H1 (cell line): ENCODE results near the gene FOLR1. TPM values are rescaled to one million over a fixed set of nuclear protein-coding genes. Genes with fewer than 3 reads are reported as not detected.

Source experiments
- BRCA1 ChIP-seq: IDR thresholded peaks from 2 replicates; pipeline ENCODE4 v1.6.1; 2012; ENCODE audit warnings: low read depth, low read length, improper control_type of control experiment
- EZH2 ChIP-seq: fragments of 200-600 bp; sonication (generic); IDR thresholded peaks from 2 replicates; pipeline ENCODE4 v1.7.1; 2012; ENCODE audit warnings: low read depth, mild to moderate bottlenecking, moderate library complexity, low read length, inconsistent platforms; ENCODE audit not compliant: severe bottlenecking
- HDAC6 ChIP-seq: IDR thresholded peaks from one replicate; pipeline ENCODE4 v1.7.1; 2012; ENCODE audit warnings: low read depth, mild to moderate bottlenecking, inconsistent platforms, low read length, moderate library complexity
- NRF1 ChIP-seq: IDR thresholded peaks from 2 replicates; pipeline ENCODE4 v1.6.1; 2011; ENCODE audit warnings: mild to moderate bottlenecking, low read depth, low read length, improper control_type of control experiment
- SAP30 ChIP-seq: fragments of 300-600 bp; sonication (generic); IDR thresholded peaks from 2 replicates; pipeline ENCODE4 v1.7.1; 2012; ENCODE audit warnings: low read length, moderate library complexity, mild to moderate bottlenecking, inconsistent platforms; ENCODE audit not compliant: insufficient read depth, insufficient replicate concordance
- TAF7 ChIP-seq: optimal IDR thresholded peaks from 2 replicates; pipeline ENCODE3; 2011; ENCODE audit warnings: low read depth, mild to moderate bottlenecking, inconsistent platforms, low read length, moderate library complexity, borderline replicate concordance
- TCF12 ChIP-seq: IDR thresholded peaks from 2 replicates; pipeline ENCODE4 v1.6.1; 2011; ENCODE audit warnings: low read depth, mild to moderate bottlenecking, low read length
- polyA plus RNA-seq, 7 experiments: library from polyadenylated mRNA; depleted of rRNA in 3 of 7; stranded (reverse) in 5 of 7; unstranded in 2 of 7; fragments of >200 nt in 5 of 7; fragments of 200-250 nt in 2 of 7; gene quantifications; 1 replicate in 5 of 7; 2 replicates in 1 of 7; 4 replicates in 1 of 7; pipeline versions ENCODE4 v1.2.1 to v1.2.3, GENCODE V29; 2011 to 2013; ENCODE audit warnings: missing spikeins in 2 of 7, mixed read lengths in 2 of 7
- total RNA-seq: library from RNA; stranded (reverse); fragmentation: NEBNext Ultra II Directional; extraction: Animal tissue kit (Norgen Biotek cat#: 25700); gene quantifications from 2 replicates; pipeline ENCODE4 v1.2.1, GENCODE V29; 2021

FOLR1 gene
- total and polyA plus RNA-seq, 2 of the 8 experiments (the other 6 are each of a cell fraction or from before 2014, with no cell fraction given), result 1.3 TPM; not detected in 1

DNA sequence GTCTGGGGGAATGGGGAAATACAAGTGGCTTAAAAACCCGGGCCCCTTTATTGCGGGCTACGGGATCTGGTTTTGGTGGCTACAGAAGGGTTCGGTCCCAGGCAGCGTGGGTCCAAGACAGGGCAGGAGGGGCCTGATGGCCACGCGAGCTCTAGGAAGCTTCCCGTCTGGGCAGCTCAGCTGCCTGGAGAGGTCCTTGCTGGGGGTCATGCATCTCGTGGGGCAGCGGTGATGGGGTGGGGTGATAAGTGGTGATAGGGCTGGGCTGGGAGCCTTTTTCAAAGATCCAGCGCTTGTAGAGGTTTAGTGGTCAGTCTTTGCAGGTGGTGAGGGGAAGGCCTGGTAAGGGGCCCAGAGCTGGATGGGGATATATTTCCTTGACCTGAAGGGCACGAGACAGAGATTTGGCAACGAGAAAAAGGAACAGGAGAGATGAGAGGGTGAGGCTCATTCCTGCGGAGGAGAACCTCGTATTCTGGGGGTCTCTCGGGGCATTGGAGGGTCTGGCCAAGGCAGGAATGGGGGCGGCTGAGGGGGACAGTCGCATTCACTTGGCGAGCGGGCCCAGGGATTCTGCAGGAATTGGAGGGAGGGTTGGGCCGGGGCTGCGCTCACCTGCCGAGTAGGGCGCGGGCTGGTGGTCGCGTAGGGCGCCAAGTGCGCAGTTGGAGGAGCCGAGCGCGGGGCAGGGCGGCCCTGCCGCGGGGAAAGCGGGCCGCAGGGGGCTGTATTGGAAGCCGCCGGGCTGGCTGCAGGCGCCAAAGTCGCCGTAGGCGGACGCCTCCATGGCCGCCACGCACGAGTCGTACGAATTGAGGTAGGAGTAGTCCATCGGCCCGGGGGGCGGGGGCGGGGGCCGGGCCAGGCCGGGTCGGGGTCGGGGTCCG, 51.5 kb downstream of the FOLR1 start (continued):
- no peak for TF ChIP-seq TAF7
- no peak for TF ChIP-seq BRCA1
- no peak for TF ChIP-seq SAP30
- no peak for TF ChIP-seq TCF12
- TF ChIP-seq EZH2, result peak; percentile 80
- TF ChIP-seq NRF1, result no peak
- TF ChIP-seq HDAC6, result no peak
